AG09319 (cell line): ENCODE results near the gene KRTAP6-3.

Source experiments
- DNase-seq: peaks from one replicate; pipeline ENCODE4 v3.0.0-alpha.2; 2010; ENCODE audit warnings: low read depth; ENCODE audit errors: extremely low read depth
- TF ChIP-seq, protein P1 (sequence below): IDR thresholded peaks from 2 replicates; pipeline ENCODE4 v1.5.1; 2011; ENCODE audit warnings: low read depth, mild to moderate bottlenecking, inconsistent platforms, low read length, moderate library complexity

KRTAP6-3 gene

DNA sequence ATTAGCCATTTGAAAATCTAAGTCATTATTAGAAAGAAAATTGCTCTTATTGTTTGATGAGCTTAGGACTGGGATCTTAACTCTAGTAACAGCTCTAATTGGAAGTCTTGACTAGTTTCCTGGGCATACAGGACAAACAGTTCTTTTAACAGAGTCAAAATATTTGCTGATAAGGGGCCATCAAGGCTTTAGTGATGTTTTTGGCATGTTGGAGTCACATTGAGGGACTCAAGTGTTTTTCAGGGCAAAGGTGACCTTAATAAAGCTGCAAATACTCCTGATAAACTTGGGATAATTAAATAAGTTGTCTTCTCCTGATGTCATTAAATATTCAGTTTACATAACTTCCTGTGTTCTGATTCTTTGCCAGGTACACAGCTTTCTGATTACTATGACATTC is 24.6 kb upstream of the KRTAP6-3 start:
- TF ChIP-seq, protein P1, sequence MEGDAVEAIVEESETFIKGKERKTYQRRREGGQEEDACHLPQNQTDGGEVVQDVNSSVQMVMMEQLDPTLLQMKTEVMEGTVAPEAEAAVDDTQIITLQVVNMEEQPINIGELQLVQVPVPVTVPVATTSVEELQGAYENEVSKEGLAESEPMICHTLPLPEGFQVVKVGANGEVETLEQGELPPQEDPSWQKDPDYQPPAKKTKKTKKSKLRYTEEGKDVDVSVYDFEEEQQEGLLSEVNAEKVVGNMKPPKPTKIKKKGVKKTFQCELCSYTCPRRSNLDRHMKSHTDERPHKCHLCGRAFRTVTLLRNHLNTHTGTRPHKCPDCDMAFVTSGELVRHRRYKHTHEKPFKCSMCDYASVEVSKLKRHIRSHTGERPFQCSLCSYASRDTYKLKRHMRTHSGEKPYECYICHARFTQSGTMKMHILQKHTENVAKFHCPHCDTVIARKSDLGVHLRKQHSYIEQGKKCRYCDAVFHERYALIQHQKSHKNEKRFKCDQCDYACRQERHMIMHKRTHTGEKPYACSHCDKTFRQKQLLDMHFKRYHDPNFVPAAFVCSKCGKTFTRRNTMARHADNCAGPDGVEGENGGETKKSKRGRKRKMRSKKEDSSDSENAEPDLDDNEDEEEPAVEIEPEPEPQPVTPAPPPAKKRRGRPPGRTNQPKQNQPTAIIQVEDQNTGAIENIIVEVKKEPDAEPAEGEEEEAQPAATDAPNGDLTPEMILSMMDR, result no peak
- no peak for DNase-seq

DNA sequence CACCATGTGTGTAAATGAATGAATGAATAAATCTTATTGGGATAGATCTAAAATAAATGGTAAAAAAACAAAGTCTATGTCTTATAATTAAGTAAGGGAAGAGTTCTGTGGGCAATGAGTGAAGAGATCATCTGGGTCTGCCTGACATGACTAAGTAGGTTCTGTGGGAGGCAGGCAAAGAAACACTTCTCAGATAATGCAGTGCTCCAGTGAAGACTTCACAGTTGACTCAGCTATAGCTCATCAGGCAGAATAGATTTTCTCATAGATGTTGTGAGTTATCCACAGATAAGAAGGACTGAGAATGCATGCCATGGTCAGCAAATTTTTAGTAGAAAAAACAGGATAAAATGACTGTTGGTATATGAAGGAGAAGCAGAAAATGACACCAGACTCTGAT is 14.5 kb upstream of the KRTAP6-3 start:
- DNase-seq, result no peak

DNA sequence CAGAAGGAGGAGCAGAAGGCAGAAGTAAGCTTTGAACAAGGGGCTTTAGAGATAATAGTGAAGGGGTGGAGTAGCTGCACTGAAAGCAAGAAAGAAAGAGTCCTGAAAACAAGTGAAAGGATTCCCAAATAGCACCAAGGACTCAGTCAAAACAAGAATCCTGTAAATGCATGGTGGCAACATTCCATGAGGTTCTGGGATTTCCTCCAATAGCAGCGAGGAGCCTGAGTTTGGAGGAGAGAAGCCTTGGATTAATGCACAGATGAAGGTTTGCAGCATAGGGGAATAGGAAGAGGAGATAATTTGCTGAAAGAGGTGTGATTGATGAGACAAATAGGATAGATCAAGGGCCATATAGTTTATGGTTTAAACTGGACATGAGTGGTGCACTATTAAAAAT is 12.9 kb upstream of the KRTAP6-3 start:
- no peak for DNase-seq
- TF ChIP-seq, protein P1, result no peak

More for the DNA sequence above, 14.5 kb upstream of the KRTAP6-3 start:
- TF ChIP-seq, protein P1, result no peak

DNA sequence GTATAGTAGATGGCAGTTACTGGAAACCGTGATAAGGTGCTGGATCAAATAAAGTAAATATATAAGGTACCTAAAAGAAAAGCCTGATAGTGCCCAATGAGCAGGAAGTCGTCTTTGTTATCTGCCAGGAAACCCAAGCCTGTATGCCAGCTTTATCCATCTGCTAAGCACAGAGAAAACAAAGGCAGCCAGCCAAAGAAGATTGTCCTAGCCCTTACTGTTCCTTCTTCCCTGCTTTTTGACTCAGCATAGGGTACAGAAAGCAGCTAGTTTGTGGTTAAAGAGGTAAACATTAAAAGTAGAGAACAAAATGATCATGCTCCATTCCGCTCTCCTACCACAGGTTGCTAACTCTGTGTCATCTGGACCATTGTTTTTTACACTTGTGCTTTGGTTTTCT is 12.1 kb upstream of the KRTAP6-3 start:
- DNase-seq, result no peak

DNA sequence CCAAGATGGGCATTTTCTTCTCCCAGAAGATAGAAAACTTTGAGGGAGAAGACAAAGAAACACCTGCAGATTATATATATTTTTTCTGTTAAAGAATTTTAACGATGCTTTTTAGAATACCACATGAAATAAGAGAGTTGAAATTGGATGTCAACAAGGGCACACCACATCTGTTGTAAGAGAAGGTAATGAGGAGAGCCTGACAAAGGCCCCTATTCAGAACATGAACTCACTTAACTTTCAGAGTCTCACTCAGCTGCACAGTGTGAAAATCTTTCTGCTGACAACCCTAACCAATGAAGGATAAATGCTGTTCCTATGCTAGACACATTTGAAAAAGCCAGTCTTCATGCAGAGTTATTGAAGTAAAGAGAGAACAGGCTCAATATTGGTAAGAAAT is 9.4 kb upstream of the KRTAP6-3 start:
- DNase-seq, result no peak
- TF ChIP-seq, protein P1, result no peak

More for the DNA sequence above, 12.1 kb upstream of the KRTAP6-3 start:
- TF ChIP-seq, protein P1, result no peak

DNA sequence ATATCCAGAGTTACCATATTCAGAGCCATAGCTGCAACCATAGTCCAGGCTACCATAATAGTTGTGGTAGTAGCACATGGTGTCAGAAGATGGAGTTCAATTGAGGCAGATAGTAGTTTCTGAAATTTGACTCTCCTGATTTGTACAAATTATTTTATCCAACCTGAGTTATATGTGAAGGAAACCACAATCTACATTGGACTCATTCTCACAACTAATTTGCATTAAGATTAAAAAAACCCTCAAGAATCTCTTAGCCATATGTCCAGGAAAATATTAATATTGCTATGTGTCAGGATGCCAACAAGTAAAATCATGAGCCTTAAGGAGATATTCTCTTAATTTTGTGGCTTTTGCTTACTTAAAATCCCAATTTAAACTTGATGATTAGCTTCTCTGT is 1.9 kb upstream of the KRTAP6-3 start, which contains the start of gene KRTAP22-2:
Gene KRTAP22-2 (minus strand): TSS at position 101 of the 400 bp plus-strand sequence.
- TF ChIP-seq, protein P1, result no peak
- no peak for DNase-seq

DNA sequence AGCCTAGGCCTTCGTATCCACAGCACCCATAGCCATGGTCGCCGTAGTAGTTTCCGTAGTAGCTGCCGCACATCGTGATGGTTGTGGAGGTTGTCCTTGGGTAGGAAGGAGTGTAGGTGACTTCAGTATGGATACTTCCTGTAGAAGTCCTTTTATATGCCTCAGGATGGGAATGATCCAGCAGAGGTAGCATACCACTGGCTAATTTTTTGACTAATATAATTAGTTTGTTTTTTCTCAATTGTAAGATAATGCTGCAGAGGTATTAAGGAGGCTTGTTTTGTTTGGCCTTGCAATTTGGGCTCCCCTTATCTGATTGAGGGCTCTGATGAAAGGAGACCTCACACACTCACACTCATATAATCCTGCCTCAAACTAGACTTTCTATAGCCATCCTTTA is 6.6 kb downstream of the KRTAP6-3 start, which contains the start of gene KRTAP6-2:
Gene KRTAP6-2 (minus strand): TSS at position 101 of the 400 bp plus-strand sequence. CDS start 28 bp downstream, at position 73.
- TF ChIP-seq, protein P1, result no peak
- DNase-seq, result no peak
